ENCODE measurements around the gene SLC51B. TPM values are rescaled to one million over a fixed set of nuclear protein-coding genes. Genes with fewer than 3 reads are reported as not detected.

SLC51B gene
- total RNA-seq, 3 donors from 2014 or later (not counting 1 experiment from before 2014, with no cell fraction given) = not detected

GRCh38 chr15:65056868-65057548, 11.8 kb downstream of the SLC51B start:
- Histone ChIP-seq H3K36me3 (ENCODE audit: control insufficient read depth, insufficient read depth, low read length) (no peaks in the 10 kb centered on the region), H3K9me3 (ENCODE audit: control insufficient read depth, insufficient read depth, low read length) (no peaks in the 10 kb centered on the region), H3K27ac (ENCODE audit: low read length) (no peak overlapping the region), H3K4me3 (ENCODE audit: low read length) (no peak overlapping the region), H3K27me3 (ENCODE audit: control insufficient read depth, insufficient read depth, low read length) (no peaks in the 10 kb centered on the region), H3K4me1 (ENCODE audit: control insufficient read depth, insufficient read depth, low read length) (no peaks in the 10 kb centered on the region)
- TF ChIP-seq CTCF (IDR thresholded peaks at IDR 0.05) = no peak
- 63% methylated on average over 8 of the region's 8 CpGs for WGBS (ENCODE audit: insufficient coverage)
- Mint-ChIP-seq H3K9me3 (no peaks in the 10 kb centered on the region), H3K27ac (no peak overlapping the region), H3K4me3 (no peak overlapping the region), H3K4me1 (no peaks in the 10 kb centered on the region), H3K27me3 (ENCODE audit: low read depth in 2 of 2) (no peaks in the 10 kb centered on the region), H3K36me3 (no peaks in the 10 kb centered on the region)
- intact Hi-C loops (cut with micrococcal nuclease) = no loop called here
- DNase-seq (no peak), ATAC-seq (no peak)

- intact Hi-C loops (cut with micrococcal nuclease) = no loop called here
- no peaks in the 10 kb centered on the region for H3K27me3 ChIP-seq (ENCODE audit: control insufficient read depth, insufficient read depth, low read length)
- no peaks in the 10 kb centered on the region for H3K9me3 Mint-ChIP-seq
- H3K36me3 ChIP-seq (ENCODE audit: control insufficient read depth, insufficient read depth, low read length) = no peaks in the 10 kb centered on the region
- no peaks in the 10 kb centered on the region for H3K4me1 ChIP-seq (ENCODE audit: control insufficient read depth, insufficient read depth, low read length)
- H3K4me3 ChIP-seq (ENCODE audit: low read length) = no peak overlapping the region
- ATAC-seq (no peak), DNase-seq (no peak)
- TF ChIP-seq CTCF (IDR thresholded peaks at IDR 0.05) = no peak
- H3K27ac ChIP-seq (ENCODE audit: low read length) = no peak overlapping the region
- H3K9me3 ChIP-seq (ENCODE audit: control insufficient read depth, insufficient read depth, low read length) = no peaks in the 10 kb centered on the region
- no peaks in the 10 kb centered on the region for H3K27me3 Mint-ChIP-seq (ENCODE audit: low read depth in 2 of 2)
- no peak overlapping the region for H3K27ac Mint-ChIP-seq
- 91% methylated on average over 8 of the region's 8 CpGs for WGBS (ENCODE audit: insufficient coverage)
- H3K4me3 Mint-ChIP-seq = no peak overlapping the region
- no peaks in the 10 kb centered on the region for H3K4me1 Mint-ChIP-seq
- H3K36me3 Mint-ChIP-seq = no peaks in the 10 kb centered on the region
Measured at GRCh38 chr15:65057549-65057940, 12.4 kb downstream of the SLC51B start.

GRCh38 chr15:65058394-65059368, 13.5 kb downstream of the SLC51B start:
- no peak for TF ChIP-seq CTCF (IDR thresholded peaks at IDR 0.05)
- Mint-ChIP-seq H3K4me1 (no peaks in the 10 kb centered on the region), H3K27me3 (ENCODE audit: low read depth in 2 of 2) (peaks cover 3 to 7% of the 10 kb centered on the region in 2 donors), H3K4me3 (no peak overlapping the region), H3K27ac (no peak overlapping the region), H3K36me3 (no peaks in the 10 kb centered on the region), H3K9me3 (no peaks in the 10 kb centered on the region)
- 86% methylated on average over 10 of the region's 16 CpGs for WGBS (ENCODE audit: insufficient coverage)
- intact Hi-C loops (cut with micrococcal nuclease) = no loop called here
- no peak overlapping the region for H3K4me3 ChIP-seq (ENCODE audit: low read length)
- no peak for DNase-seq
- H3K27me3 ChIP-seq (ENCODE audit: control insufficient read depth, insufficient read depth, low read length) = no peaks in the 10 kb centered on the region
- ATAC-seq = no peak
- no peaks in the 10 kb centered on the region for H3K36me3 ChIP-seq (ENCODE audit: control insufficient read depth, insufficient read depth, low read length)
- H3K9me3 ChIP-seq (ENCODE audit: control insufficient read depth, insufficient read depth, low read length) = no peaks in the 10 kb centered on the region
- H3K27ac ChIP-seq (ENCODE audit: low read length) = no peak overlapping the region
- H3K4me1 ChIP-seq (ENCODE audit: control insufficient read depth, insufficient read depth, low read length) = no peaks in the 10 kb centered on the region

Measured in natural killer cell (primary cell).